AG08396 (cell line): ENCODE results near the gene TTLL12.
A peak's percentile ranks its signal among the peaks of the same experiment; 100 is the strongest.

Experiments used
- DNase-seq: peaks from one replicate; pipeline ENCODE4 v3.0.0; 2012; ENCODE audit warnings: low spot score, mixed read lengths

Gene TTLL12

GRCh38 chr22:43172191-43172590, 14.7 kb downstream of the TTLL12 start:
- DNase-seq = no peak

GRCh38 chr22:43171607-43172006, 15.3 kb downstream of the TTLL12 start:
- DNase-seq = no peak

- DNase-seq = no peak
Measured at GRCh38 chr22:43171019-43171491, 15.9 kb downstream of the TTLL12 start.

- no peak for DNase-seq
Measured at GRCh38 chr22:43170131-43170480, 16.8 kb downstream of the TTLL12 start.

DNA sequence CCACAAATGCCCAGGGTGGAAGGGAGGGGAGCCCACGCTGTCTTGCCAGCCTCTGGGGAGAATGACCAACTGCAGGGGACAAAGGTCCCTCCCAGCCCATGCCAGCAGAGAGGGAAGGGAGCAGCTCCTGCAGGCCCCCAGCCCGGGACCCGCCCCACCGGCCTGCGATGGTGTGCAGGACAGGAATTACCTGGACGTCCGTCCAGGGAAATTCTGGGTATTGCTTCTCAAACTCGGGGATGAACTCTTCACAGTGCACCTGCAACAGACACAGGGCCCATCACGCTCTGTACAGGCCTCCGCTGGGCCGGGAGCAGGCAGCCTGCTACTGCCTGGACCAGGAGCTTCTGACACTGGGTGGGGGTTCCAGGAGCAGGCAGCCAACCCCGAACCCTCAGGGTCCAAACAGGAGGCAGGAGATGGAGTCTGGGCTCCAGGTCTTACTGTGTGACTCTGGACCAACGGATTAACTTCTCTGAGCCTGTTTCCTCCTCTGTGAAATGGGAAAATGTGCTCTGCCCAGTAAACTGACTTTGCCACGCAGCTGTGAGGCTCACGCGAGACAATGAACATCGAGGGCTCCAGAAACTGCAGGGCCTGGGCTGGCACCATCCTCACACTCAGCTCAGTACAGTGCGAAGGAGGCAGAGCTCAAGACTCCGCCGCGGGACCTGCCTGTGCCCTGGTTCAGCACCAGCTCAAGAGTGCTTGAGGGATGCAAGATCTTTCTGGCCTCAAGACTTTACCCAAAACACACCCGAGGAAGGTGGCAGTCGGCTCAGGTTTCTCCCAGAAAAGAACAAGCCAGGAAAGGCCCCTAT, 17.4 kb downstream of the TTLL12 start:
- DNase-seq = no peak

- DNase-seq = peak; percentile 55
Measured at GRCh38 chr22:43168471-43169309, 18.2 kb downstream of the TTLL12 start.

DNA sequence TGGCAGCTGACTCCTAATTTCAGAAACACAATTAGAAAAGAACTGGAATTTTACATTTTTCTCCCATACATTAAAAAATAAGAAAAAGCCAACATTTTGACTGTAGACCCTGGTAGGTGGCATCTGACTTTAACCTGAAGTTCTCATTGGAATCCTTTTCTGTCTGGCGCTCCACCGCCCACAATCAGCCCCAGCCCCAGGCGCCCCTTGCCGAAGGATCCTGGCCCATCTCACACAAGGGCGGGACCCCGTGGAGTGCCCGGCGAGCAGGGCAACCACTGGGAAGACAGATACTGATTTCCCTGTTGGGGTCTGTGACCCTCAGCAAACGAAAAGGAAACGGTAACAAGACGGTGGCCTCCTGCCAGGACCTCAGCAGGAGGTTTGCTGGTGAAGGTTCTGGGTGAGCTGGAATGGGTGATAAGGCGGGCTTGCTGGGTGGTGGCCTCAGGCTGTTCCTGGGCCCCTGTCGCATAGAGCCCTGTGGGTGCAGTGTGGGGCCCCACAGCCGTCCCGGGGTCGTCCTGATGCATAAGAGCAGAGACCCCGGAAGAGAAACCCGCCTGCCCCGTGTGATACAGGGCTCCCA, 19.8 kb downstream of the TTLL12 start:
- DNase-seq = no peak

DNA sequence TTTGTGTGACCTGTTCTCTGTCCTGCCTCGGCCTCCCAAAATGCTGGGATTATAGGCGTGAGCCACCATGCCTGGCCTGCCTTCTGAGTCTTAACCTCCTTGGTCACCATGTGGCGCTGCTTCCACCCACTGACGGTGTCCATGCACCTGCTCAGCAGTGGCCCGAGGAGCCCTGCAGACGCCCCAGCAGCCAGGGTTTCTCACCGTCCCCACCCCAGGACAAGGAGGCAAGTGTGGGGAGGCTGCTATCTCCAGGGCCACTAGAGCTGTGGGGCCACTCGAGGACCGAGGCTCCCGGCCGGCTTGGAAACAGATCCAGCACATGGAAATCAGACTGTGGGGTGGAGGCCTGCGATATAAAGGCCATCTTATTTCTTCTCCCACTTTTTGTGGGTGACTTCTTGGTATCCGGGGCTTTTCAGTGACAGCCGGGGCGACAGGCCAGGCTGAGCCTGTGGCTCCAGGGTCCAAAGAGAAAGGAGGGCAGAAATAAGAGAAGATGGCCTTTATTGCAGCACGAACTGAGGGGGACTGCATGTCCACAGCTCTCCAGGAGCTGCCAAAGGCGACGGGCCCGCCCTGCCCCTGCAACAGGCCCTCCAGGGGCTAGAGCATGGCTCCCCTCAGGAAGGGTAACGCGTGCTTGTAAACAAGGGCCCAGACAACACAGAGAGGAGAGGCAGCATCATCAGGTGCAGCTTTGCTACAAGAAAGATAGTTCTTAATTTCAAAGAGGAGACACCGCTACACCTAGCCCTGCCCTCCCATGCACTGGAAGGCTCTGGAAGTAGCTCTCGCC, 20.6 kb downstream of the TTLL12 start:
- no peak for DNase-seq

GRCh38 chr22:43164636-43165035, 22.3 kb downstream of the TTLL12 start:
- DNase-seq = no peak

- DNase-seq = no peak
Measured at GRCh38 chr22:43163241-43163795, 23.6 kb downstream of the TTLL12 start.

GRCh38 chr22:43162412-43163150, 24.4 kb downstream of the TTLL12 start:
- DNase-seq = no peak

- DNase-seq = no peak
Measured at GRCh38 chr22:43160497-43161126, 26.3 kb downstream of the TTLL12 start.

DNA sequence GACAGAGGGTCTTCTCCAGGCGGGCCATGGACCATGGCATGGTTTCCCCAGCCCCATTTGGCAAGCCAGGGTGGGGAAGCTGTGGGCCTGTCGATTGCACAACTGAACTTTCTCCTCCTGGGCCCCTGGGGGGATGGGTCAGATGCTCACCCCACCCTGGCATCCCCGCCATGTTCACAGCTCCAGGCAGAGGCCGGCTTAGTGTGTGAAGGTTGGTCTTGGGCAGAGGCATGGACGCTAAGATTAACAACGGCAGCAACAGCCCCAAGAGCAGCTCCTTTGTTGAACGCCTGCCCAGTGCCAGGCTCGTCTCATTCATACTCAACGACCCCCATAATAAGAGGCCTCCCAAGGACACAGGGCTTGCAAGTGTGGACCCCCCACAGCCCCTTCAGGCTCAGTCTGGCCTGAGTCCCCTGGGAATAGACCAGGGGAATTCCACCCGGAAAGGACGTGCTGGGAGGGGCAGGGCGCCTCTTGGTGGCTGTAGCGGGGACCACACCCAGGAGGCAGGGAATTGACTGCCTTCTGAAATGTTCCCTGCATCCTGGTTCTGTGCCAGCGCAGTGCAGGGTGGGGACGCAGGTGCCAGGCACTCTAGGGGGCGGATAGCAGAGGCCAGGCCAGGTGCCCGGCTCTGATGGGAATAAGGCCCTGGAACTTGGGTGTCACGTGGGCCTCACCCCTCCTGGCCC, 27.3 kb downstream of the TTLL12 start:
- DNase-seq = peak; percentile 41

DNA sequence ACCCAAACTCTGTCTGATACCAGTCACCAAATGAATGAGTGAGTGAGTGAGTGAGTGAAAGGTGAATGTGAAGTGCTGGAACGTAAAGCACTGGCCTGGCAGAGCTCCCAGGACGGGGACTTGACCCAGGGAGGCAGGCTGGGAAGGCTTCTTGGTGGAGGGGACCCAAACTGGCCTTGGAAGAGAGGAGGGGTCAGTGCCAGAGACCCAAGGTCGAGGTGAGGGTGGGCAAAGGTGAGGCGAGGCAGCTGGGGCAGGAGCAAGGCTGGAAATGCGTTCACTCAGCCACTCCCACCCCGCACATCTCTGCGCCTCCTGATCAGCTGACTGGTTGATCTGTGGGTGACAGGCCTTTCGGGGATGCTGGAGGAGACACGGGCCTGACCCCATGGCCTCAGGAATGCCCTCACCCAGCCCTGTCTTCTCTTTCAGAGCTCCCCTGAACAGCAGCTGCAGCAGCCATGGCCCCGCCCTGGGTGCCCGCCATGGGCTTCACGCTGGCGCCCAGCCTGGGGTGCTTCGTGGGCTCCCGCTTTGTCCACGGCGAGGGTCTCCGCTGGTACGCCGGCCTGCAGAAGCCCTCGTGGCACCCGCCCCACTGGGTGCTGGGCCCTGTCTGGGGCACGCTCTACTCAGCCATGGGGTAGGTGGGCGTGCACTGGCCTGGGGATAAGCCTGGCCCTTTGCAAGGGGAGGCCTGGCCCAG, 28.0 kb downstream of the TTLL12 start:
- no peak for DNase-seq

DNA sequence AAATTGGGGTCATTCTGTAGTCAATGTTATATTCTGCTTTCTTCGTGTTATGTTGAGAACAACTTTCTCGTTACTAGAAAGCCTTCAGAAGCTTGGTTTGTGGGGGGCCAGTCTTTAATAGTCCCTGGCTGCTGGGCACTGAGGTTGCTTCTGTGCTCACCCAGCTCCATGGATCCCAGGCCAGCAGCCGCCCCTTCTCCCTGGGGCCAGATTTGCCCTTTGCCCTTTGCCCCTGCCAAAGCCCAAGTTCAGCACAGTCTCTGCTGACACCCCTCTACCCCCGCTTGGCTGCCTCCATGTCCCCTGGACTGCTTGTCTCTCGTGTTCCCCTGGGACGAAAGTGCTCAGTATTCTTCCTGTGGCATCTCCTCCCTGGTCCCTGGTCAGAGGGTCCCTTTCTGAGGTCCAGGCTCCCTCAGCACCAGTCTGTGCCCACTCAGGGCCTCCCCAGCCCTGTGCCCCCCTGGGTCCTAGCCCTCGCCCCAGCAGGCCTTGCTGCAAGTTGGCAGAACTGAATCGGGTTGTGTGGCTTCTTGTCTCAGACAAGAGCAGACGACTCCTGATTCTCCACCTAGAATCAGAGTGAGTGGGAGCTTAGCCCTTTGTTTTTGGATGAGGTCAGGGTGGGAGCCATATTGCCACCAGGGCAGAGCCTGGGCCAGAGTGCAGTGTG, 28.9 kb downstream of the TTLL12 start:
- DNase-seq = no peak

DNA sequence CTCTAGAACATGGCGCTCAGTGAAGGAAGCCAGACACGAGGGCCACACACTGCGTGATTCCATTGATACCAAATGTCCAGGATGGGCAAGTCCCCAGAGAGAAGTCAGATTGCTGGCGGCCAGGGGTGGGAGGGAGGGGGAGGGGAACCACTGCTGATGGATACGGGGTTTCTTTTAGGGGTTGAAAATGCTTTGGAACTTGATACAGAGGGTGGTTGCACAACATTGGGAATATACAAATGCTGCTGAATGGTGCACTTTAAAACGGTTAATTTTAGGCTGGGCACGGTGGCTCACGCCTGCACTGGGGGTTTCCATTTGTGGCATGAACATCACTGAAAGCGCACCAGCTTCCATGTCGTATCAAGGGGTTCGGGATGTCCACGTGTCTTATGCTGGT, 30.5 kb downstream of the TTLL12 start:
- DNase-seq = no peak

DNA sequence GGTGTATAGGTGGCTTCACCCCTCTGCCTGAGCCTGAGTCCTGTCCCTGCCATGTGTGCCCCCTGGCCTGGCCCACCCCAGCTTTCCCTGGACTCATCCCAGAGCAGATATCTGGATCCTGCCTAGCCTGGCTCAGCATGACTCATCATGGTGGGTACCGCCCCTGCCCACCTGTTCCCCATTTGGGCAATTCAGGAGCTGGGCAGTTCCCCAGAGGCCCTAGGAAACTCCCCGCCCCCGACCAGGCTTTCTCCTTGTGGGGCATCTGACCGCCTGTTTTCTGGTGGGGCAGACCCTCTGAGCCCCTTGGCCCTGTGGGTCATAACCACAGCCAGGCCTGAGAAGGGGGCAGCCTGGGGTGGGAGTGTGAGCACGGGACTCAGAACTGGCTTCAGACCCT, 31.1 kb downstream of the TTLL12 start:
- DNase-seq = no peak

DNA sequence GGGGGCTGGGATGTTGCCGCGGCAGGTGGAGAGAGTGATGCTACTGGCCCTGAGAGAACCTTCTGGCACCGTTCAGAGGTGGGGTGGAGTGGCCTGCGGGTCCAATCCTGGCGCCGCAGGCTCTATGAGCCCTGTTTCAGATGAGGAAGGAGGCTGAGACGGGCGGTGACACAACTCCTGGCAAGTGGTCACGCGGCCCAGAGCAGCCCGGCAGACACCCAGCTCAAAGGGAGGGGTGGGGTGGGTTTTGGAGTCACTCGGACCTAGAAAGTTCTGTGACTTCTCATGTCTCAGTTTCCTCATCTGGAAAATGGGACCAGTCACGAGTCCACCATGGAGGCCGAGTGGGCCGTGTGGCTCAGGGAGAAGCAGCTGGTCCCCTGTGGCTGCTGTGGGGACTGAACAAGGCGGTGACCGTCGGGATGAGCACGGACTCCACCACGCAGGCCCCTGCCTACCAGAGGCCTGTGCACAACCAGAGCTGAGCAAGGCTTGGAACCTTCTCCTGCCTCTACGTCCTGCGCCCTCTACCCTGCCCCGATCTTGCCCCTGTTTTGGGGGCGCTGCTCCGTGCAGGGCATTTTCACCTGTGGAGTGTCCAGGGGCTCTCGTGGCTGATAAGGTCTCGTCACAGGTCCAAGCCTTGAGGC, 31.9 kb downstream of the TTLL12 start:
- DNase-seq = no peak
